Osteocyte (in vitro differentiated cells): ENCODE data around the gene SENP5. TPM values are rescaled to one million over a fixed set of nuclear protein-coding genes. Genes with fewer than 3 reads are reported as not detected.

ENCODE experiments used
- DNase-seq: peaks from one replicate; pipeline ENCODE4 v3.0.0; 2021; ENCODE audit warnings: mixed read lengths; ENCODE audit not compliant: unreplicated experiment; ENCODE audit errors: extremely low spot score
- H3K27ac Mint-ChIP-seq: one replicate; pipeline ENCODE4 v1.8.0; 2021; ENCODE audit warnings: mild to moderate bottlenecking, mixed read lengths; ENCODE audit not compliant: unreplicated experiment
- H3K27me3 Mint-ChIP-seq: one replicate; pipeline ENCODE4 v1.8.0; 2021; ENCODE audit warnings: mixed read lengths; ENCODE audit not compliant: unreplicated experiment
- H3K36me3 Mint-ChIP-seq: one replicate; pipeline ENCODE4 v1.8.0; 2021; ENCODE audit warnings: mixed read lengths; ENCODE audit not compliant: unreplicated experiment
- H3K4me1 Mint-ChIP-seq: one replicate; pipeline ENCODE4 v1.8.0; 2021; ENCODE audit warnings: mixed read lengths; ENCODE audit not compliant: unreplicated experiment
- H3K4me3 Mint-ChIP-seq: one replicate; pipeline ENCODE4 v1.8.0; 2021; ENCODE audit warnings: mild to moderate bottlenecking, moderate library complexity, mixed read lengths; ENCODE audit not compliant: unreplicated experiment
- H3K9me3 Mint-ChIP-seq: one replicate; pipeline ENCODE4 v1.8.0; 2021; ENCODE audit warnings: mixed read lengths; ENCODE audit not compliant: unreplicated experiment
- CTCF ChIP-seq: fragments of 200-600 bp; sonication (generic); IDR thresholded peaks from 2 replicates; pipeline ENCODE4 v1.5.0; 2021; ENCODE audit warnings: antibody characterized with exemption, mild to moderate bottlenecking, moderate library complexity
- total RNA-seq: library from RNA; stranded (reverse); gene quantifications from 2 replicates; pipeline ENCODE4 v1.2.1, GENCODE V29; 2021

Gene SENP5
- total RNA-seq, 1 donor from 2014 or later, result 35.9 TPM

- Mint-ChIP-seq H3K27ac (no peak overlapping the region), H3K27me3 (no peaks in the 10 kb centered on the region), H3K36me3 (peaks cover 4% of the 10 kb centered on the region), H3K4me3 (no peak overlapping the region), H3K4me1 (peaks cover 12% of the 10 kb centered on the region), H3K9me3 (no peaks in the 10 kb centered on the region)
- no peak for DNase-seq
- TF ChIP-seq CTCF, result no peak
These were observed 103.5 kb downstream of the SENP5 start for GRCh38 chr3:196971094-196971698.

DNA sequence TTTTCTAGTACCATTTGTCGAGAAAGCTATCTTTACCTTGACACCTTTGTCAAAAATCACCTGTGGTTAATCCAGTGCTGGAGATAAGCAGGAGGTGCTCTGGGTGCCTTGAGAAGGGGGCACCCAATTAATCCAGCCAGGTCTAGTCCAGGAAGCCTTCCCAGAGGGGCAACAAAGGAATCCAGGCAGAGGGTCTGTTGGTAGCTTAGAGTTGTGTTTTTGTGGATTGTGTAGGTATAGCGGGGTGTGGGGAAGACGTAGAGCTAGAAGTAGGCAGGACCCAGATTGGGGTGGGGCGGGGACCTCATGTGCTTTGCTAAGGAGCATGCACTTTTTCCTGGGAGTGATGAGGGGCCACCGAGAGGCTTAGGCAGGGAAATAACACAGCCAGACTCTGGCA, 106.9 kb downstream of the SENP5 start:
- no peaks in the 10 kb centered on the region for H3K36me3 Mint-ChIP-seq
- H3K27me3 Mint-ChIP-seq, result no peaks in the 10 kb centered on the region

DNA sequence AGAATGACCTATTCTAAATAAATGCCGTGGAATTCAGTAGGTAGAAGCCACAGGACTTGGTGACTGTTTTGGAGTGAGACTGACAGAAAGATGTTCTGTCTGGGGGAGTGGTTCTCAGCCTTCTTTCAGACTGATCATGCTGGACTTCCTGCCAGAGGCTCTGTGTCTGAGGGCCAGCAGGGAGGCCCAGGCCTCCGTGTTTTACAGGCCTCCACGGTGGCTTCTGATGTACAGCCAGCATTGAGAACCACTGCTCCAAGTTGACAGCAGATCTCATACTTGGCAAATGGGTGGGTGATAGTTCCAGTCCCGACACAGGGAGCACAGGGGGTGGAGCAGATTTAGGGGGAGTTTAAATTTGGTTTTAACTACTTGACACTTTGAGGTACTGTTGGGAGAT, 107.6 kb downstream of the SENP5 start:
- no peak for DNase-seq
- H3K4me3 Mint-ChIP-seq, result no peak overlapping the region
- H3K27me3 Mint-ChIP-seq, result no peaks in the 10 kb centered on the region
- no peaks in the 10 kb centered on the region for H3K9me3 Mint-ChIP-seq
- H3K36me3 Mint-ChIP-seq, result no peaks in the 10 kb centered on the region
- TF ChIP-seq CTCF, result no peak
- H3K4me1 Mint-ChIP-seq, result peaks cover 6% of the 10 kb centered on the region
- H3K27ac Mint-ChIP-seq, result no peak overlapping the region

More for the DNA sequence above, 106.9 kb downstream of the SENP5 start:
- H3K4me1 Mint-ChIP-seq, result peaks cover 10% of the 10 kb centered on the region
- H3K27ac Mint-ChIP-seq, result no peak overlapping the region
- no peak for TF ChIP-seq CTCF
- H3K4me3 Mint-ChIP-seq, result no peak overlapping the region
- H3K9me3 Mint-ChIP-seq, result no peaks in the 10 kb centered on the region
- DNase-seq, result no peak

DNA sequence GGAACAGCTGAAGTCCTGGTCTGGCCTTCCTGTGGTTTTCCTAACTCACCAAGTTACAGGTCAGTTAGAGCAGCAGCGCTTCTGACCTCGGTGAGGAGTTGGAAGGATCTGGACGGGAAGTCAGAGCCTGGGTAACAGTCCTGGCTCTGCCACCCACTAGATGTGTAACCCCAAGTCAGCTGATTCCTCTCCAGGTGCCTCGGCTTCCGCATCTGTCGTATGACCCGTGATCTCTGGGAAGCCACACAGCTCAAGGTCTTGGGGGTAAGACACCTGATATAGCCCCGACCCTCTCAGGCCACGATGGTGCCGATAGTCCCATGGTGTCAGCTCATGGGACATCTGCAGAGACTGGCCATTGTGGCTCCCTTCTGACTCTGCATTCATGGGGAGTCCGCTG, 109.2 kb downstream of the SENP5 start:
- no peak overlapping the region for H3K27ac Mint-ChIP-seq
- peaks cover 3% of the 10 kb centered on the region for H3K27me3 Mint-ChIP-seq
- TF ChIP-seq CTCF, result no peak
- peaks cover 5% of the 10 kb centered on the region for H3K4me1 Mint-ChIP-seq
- no peak for DNase-seq
- H3K36me3 Mint-ChIP-seq, result no peaks in the 10 kb centered on the region
- no peak overlapping the region for H3K4me3 Mint-ChIP-seq
- H3K9me3 Mint-ChIP-seq, result no peaks in the 10 kb centered on the region

DNA sequence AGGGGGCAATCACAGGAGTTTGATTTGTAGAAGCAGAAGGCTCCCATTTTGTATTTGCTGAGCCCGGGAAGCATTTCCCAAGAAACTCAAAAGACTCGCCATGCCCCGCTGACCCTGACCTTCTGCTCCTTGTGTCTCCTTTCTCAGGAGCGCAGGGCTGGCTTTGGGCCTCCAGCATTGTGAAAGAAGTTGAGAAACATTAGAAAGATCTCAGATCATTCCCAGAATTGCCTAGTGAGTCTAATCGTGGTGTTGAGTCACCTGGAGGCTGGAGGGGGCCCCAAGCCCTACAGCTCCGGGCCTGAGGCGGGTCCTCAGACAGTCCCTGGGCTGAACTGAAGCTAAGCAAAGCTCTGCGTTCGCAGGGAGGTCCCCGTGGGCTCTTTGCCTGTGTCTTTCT, 111.8 kb downstream of the SENP5 start:
- peaks cover 18% of the 10 kb centered on the region for H3K27me3 Mint-ChIP-seq
- H3K36me3 Mint-ChIP-seq, result no peaks in the 10 kb centered on the region
- no peak overlapping the region for H3K27ac Mint-ChIP-seq
- no peak overlapping the region for H3K4me3 Mint-ChIP-seq
- H3K4me1 Mint-ChIP-seq, result peaks cover 5% of the 10 kb centered on the region
- no peak for TF ChIP-seq CTCF
- H3K9me3 Mint-ChIP-seq, result peaks cover 10% of the 10 kb centered on the region
- DNase-seq, result no peak
